ENCODE data around the gene EPHA1. TPM values are rescaled to one million over a fixed set of nuclear protein-coding genes. Genes with fewer than 3 reads are reported as not detected.
A peak's percentile ranks its signal among the peaks of the same experiment; 100 is the strongest.
"Not testable (repeated sequence)": the region's sequence is repeated elsewhere in the genome, so short reads cannot be mapped to it uniquely, and the experiment has no call there.

Gene EPHA1
- total and polyA plus RNA-seq, 2 of the 4 experiments (the other 2 are of a cell fraction): 0.10 TPM; not detected in 1

DNA sequence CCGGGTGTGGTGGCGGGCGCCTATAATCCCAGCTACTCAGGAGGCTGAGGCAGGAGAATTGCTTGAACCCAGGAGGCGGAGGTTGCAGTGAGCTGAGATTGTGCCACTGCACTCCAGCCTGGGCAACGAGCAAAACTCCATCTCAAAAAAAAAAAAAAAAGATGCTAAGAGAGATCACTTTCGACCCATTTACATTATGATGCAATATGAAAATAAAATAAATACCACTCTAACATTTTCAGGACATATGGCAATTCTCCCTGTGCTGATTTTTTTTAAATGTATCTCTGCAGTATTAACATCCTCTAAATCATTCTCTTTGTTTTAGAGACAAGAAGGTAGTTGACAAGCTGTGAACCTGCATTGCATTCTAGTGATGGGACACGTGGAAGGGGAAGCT lies 6.6 kb upstream of the EPHA1 start:
- CTCF ChIA-PET: interaction anchor here (1.2 to 3.7 kb wide), 3 partner anchors 10 to 175 kb away, joined by 3 to 24 read pairs (median 9); no protein-coding TSS in a partner anchor
- peak; percentile 33; the same call in 1 of the 2 replicates for TF ChIP-seq CEBPB (IDR thresholded peaks at IDR 0.05; ENCODE audit: low read depth, low read length)
- H3K4me3 ChIP-seq (ENCODE audit: insufficient read depth, low read depth, low read length); H3K56ac ChIP-seq (ENCODE audit: extremely low read depth, insufficient read depth, low read length); H3K79me1 ChIP-seq (ENCODE audit: low read depth in 1 of 2, low read length in 2 of 2); H2BK120ac ChIP-seq (ENCODE audit: low read depth, low read length); H3K14ac ChIP-seq (replicated peaks; ENCODE audit: low read depth, low read length); H2AFZ ChIP-seq (replicated peaks; ENCODE audit: low read length, poor library complexity); H4K91ac ChIP-seq (ENCODE audit: insufficient read depth, low read depth, low read length); H4K20me1 ChIP-seq (ENCODE audit: insufficient read depth, low read length); H3K36me3 ChIP-seq (ENCODE audit: control insufficient read depth, insufficient read depth, low read length); H3K27ac ChIP-seq (ENCODE audit: insufficient read depth, low read length); H3K23ac ChIP-seq (ENCODE audit: low read depth, low read length); H3K4ac ChIP-seq (ENCODE audit: low read depth, low read length); H3K18ac ChIP-seq (ENCODE audit: low read depth, low read length); DNase-seq; in situ Hi-C loops (cut with MboI; ENCODE audit: low sequenced_read_pairs); H3K27me3 ChIP-seq (ENCODE audit: control insufficient read depth, insufficient read depth, low read length); BruUV-seq (replicated peaks); H4K8ac ChIP-seq (ENCODE audit: low read depth in 2 of 2, low read length in 2 of 2); H3K9me3 ChIP-seq (ENCODE audit: control insufficient read depth, insufficient read depth, low read length); H2AK9ac ChIP-seq (replicated peaks; ENCODE audit: low read depth, low read length, poor library complexity); H4K5ac ChIP-seq (ENCODE audit: low read depth, low read length); H2BK5ac ChIP-seq (ENCODE audit: low read depth, low read length, poor library complexity, severe bottlenecking); H3K9ac ChIP-seq (ENCODE audit: low read depth, low read length); H3K9me1 ChIP-seq (ENCODE audit: insufficient read depth, low read length); H2BK20ac ChIP-seq (ENCODE audit: low read depth, low read length); dilution Hi-C loops (cut with HindIII; ENCODE audit: low sequenced_read_pairs, unreplicated experiment); H2BK15ac ChIP-seq (ENCODE audit: low read depth, low read length); ATAC-seq (ENCODE audit: low read depth); POLR2A ChIA-PET (ENCODE audit: unreplicated experiment); H2AK5ac ChIP-seq (ENCODE audit: low read depth, low read length); H3K4me1 ChIP-seq (ENCODE audit: control insufficient read depth, insufficient read depth, low read length): not testable (repeated sequence)
- H3K4me2 ChIP-seq (ENCODE audit: low read depth, low read length): peak overlapping the region; percentile 56; the same call in 1 of the 2 replicates
- WGBS, 2 experiments (ENCODE audit: extremely low coverage in 2 of 2, insufficient read length in 1 of 2): no CpG with 5 or more reads among the region's 7 CpGs
- intact Hi-C loops (cut with micrococcal nuclease): loop anchor here (5.0 kb wide), 1 partner anchor 408 kb away; no protein-coding TSS in a partner anchor

Data from IMR-90 (cell line).